NB4 (cell line): ENCODE data around the gene RFX4.

Source experiments
- DNase-seq: peaks from one replicate; pipeline ENCODE4 v3.0.0; 2010; ENCODE audit warnings: low read depth
- H3K4me3 ChIP-seq: one replicate; pipeline ENCODE4 v1.5.1; 2011; ENCODE audit warnings: mild to moderate bottlenecking, low read depth, low read length, moderate library complexity
- MYC ChIP-seq: IDR thresholded peaks from 2 replicates; pipeline ENCODE4 v1.6.1; 2011; ENCODE audit warnings: low read depth, low read length
- POLR2A ChIP-seq: IDR thresholded peaks from 2 replicates; pipeline ENCODE4 v1.6.1; 2011; ENCODE audit warnings: mild to moderate bottlenecking; ENCODE audit not compliant: insufficient read length; ENCODE audit errors: extremely low read depth
- TF ChIP-seq, protein P1 (sequence below): IDR thresholded peaks from one replicate; pipeline ENCODE4 v1.5.1; 2012; ENCODE audit warnings: low read depth, low read length
- TF ChIP-seq, protein P2 (sequence below): IDR thresholded peaks from 2 replicates; pipeline ENCODE4 v1.6.1; 2011; ENCODE audit warnings: low read depth, low read length

The RFX4 gene

DNA sequence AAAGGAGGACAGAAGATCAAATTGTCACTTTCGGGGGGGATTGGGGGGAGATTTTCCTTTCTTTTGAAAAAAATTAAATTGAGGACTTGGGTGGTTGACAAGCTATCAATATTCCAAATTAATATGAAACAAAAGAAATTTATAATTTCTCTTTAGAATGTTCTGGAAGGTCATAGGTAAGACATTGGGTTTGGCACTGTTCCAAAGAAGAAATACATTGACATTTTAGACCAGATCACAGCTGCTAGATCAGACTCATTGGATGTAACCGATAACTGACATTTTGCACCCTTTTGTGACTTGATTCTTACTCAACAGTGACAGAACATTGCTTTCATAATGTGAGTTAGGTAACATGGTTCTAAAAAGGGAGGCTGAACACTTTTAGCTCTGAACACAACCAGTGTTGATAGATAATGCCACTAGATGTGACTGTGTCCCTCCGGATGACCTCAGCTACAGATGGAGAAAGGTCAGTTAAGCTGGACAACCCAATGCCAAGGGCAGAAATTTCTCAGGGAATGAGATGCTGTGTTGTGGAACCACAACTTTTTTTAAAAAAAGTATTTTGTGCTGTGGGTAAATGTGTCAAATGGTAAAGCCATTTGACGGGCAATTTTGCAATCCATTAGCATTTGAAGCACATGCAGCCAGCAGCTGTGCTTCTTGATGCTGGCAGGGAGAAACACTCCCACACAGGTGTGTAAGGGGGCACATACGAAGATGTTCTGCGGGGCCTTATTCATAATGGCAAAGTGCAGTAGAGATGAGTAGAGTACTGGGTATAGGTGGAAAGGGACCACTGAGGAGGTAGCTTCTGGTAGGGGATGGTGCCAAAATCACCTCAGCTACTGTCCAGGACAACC, 62.9 kb downstream of the RFX4 start:
- DNase-seq = no peak
- no peak for TF ChIP-seq MYC
- TF ChIP-seq, protein P1, sequence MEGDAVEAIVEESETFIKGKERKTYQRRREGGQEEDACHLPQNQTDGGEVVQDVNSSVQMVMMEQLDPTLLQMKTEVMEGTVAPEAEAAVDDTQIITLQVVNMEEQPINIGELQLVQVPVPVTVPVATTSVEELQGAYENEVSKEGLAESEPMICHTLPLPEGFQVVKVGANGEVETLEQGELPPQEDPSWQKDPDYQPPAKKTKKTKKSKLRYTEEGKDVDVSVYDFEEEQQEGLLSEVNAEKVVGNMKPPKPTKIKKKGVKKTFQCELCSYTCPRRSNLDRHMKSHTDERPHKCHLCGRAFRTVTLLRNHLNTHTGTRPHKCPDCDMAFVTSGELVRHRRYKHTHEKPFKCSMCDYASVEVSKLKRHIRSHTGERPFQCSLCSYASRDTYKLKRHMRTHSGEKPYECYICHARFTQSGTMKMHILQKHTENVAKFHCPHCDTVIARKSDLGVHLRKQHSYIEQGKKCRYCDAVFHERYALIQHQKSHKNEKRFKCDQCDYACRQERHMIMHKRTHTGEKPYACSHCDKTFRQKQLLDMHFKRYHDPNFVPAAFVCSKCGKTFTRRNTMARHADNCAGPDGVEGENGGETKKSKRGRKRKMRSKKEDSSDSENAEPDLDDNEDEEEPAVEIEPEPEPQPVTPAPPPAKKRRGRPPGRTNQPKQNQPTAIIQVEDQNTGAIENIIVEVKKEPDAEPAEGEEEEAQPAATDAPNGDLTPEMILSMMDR = no peak
- TF ChIP-seq POLR2A = no peak
- TF ChIP-seq, protein P2, sequence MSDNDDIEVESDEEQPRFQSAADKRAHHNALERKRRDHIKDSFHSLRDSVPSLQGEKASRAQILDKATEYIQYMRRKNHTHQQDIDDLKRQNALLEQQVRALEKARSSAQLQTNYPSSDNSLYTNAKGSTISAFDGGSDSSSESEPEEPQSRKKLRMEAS = no peak
- H3K4me3 ChIP-seq = no peak overlapping the region

DNA sequence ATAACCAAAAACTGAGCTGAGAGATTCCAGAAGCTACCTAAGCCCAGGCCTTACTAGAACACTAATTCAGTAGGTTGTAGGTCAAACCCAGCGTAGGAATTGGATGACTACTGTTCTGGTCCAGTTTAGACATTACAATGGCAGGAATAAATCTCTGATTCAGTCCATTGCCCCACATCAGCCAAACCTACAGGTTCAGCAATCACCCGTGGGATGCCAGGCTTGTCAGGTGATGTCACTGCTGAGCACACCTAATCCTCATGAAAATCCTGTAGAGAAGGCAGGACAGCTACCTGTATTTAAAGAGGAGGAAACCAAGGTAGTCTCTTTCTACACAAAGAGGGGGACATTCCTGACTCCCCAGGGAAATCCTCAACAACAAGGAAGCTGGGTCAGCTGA, 63.7 kb downstream of the RFX4 start:
- no peak overlapping the region for H3K4me3 ChIP-seq
- TF ChIP-seq, protein P2 = no peak
- TF ChIP-seq, protein P1 = no peak
- TF ChIP-seq MYC = no peak
- DNase-seq = no peak

DNA sequence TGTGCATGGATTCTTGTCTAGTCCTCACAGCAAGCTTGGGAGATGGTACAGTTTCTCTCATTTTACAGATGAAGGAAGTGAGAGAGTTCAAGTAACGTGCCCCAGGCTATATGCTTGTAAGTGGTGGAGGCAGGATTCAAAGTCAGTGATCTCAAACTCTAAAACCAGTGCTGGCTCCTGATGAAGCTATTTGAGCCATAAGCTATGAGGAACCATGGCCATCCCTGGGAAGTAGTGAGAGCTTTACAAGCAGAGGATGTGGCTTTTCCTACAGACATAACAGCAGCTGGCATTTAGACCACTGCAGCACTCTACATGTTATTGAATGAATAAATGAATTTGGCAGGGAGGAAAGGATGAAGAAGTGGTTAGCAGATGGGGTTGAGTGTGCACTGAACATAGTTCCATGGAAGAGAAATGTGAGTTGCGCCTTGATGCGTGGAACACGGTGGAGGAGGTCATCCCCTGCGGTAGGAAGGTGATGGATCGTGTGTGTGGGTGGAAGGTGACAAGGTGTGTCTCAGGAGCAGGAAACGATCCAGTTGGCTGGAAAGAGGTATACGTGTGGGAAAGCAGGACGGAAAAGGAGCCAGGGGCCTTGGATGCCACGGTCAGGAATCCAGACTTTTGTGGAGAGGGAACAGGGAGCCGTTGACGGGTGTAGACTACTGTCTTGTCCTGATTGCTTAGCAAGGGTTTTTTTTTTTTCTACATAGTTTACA, 65.2 kb downstream of the RFX4 start:
- no peak for DNase-seq
- H3K4me3 ChIP-seq = no peak overlapping the region
- no peak for TF ChIP-seq MYC
- no peak for TF ChIP-seq POLR2A
- TF ChIP-seq, protein P1 = no peak
- TF ChIP-seq, protein P2 = no peak

DNA sequence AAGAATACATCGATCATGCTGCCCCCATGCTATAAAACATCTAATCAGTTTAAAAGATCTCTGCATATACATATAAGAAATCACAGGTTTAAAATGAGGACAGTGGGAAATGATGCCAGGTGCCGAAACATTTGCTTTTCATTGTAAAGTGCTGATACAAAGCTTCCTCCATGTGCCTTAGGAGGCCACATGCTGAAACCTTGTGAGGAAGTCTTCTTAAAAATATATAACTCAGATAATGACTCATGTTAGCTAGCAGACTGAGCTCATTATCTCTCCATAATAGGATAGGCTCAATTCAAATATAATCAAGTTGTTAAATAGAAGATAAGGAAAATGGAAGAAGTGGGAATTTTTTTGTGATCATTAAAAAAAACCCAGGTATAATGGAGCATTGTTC, 65.9 kb downstream of the RFX4 start:
- no peak for DNase-seq
- no peak overlapping the region for H3K4me3 ChIP-seq
- TF ChIP-seq, protein P1 = no peak
- TF ChIP-seq, protein P2 = no peak
- no peak for TF ChIP-seq POLR2A
- TF ChIP-seq MYC = no peak

DNA sequence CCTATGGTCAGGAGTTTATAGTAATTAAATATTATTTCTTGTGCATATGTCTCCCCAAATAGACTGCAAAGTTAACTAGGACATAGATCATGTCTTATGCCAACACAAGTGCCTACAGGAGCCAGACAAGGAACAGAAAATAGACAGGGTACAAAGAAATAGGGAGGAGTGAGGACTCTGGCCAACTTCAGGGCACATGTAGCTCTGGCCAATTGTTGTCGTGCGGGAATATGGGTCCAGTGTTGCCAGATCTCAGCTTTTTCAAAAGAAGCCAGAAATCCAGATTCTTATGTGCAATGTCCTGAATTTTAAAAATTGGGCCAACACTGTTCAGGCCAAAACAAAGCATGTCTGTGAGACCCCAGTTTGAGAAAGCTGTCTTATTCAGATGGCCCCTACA, 68.7 kb downstream of the RFX4 start:
- no peak overlapping the region for H3K4me3 ChIP-seq
- TF ChIP-seq, protein P1 = no peak
- TF ChIP-seq MYC = no peak
- no peak for TF ChIP-seq POLR2A
- TF ChIP-seq, protein P2 = no peak
- DNase-seq = no peak
